ENCODE data around the gene PPM1M.
A peak's percentile ranks its signal among the peaks of the same experiment; 100 is the strongest.
"Not testable (repeated sequence)": the region's sequence is repeated elsewhere in the genome, so short reads cannot be mapped to it uniquely, and the experiment has no call there.

PPM1M gene

DNA sequence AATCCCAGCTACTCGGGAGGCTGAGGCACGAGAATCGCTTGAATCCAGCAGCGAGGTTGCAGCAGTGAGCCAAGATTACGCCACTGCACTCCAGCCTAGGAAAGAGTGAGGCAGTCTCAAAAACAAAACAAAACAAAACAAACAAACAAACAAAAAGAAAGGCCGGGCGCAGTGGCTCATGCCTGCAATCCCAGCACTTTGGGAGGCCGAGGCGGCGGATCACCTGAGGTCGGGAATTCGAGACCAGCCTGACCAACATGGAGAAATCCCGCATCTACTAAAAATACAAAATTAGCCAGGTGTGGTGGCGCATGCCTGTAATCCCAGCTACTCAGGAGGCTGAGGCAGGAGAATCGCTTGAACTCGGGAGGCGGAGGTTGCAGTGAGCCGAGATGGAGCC, 29.2 kb downstream of the PPM1M start:
- not testable (repeated sequence) for DNase-seq (ENCODE audit: low read depth in 1 of 2, low spot score in 1 of 2)

DNA sequence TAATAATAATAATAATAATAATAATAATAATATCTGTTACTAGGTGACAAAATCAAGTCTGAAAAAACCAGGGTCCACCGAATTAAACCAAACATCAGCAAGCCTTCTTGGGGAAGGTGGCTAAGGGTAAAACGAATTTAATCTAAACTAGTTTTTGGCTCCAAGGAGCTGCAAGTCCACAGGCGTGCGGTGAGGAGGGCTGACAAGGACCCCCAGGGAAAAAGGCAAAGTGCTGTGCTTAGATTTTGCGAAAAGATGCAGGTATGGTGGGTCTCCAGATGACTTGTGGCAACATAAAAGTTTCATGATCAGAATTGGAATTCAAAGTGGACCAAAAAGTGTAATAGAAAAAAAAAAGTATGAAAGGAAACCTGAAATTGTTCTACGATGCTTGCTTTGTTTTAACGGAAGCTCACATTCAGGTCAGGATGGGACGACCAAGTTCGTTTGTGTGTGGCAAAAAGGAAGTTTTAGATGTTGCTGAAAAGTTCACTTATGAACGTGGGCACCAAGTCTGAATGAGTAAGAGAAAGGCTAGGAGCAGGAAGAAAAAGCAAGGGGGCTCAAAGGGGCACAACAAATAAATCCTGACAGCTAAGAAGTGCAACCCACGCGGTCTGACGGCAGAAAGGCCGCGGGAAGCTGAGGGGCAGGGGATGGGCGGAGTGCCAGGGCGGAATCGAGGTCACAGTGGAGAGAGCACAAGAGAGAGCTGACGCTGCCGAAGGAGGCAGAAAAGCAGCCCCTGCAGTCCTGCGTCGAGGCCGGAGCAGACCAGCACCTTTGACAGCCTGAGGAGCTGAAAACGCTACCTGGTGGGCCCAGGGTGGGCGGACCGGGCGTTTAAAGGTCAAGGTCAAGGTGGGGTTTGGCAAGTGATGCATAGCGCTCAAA, 31.8 kb downstream of the PPM1M start:
- peak; percentile 46 to 56 for DNase-seq (ENCODE audit: low read depth in 1 of 2, low spot score in 1 of 2)

GRCh38 chr3:52277972-52278509, 32.5 kb downstream of the PPM1M start:
- DNase-seq (ENCODE audit: low read depth in 1 of 2, low spot score in 1 of 2): peak in 1 of 2 donors; percentile 57

DNA sequence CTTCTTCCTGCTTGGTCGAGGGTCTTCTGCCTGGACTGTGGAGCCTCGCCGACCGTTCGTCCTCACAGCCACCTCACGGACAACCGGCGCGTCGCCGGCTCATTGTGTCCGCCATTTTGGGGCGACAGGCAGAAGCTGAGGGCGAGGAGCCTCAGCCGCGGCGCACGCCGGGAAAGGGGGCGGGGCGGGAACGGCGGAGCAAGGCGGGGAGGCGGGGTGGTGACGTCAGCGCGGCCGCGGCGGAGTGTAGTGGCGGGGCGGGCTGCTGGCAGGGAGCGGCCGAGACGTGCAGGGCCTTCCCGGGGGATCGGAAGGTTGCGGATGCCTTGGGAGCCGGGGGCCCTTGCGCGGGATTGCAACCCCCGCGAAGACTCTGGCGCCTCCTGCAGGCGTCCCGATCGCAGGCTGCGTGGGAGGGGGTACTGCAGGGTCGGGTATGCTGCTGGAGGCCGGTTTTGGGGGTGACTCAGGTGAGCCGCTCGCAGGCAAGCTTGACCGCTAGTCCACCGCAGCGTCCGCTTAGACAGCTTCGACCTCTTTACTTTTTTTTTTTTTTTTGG, 33.0 kb downstream of the PPM1M start, which contains the start of gene WDR82:
Gene WDR82, minus strand, starts transcription at position 140 of the 560 bp plus-strand sequence. CDS start 288 bp downstream, outside the sequence.
- DNase-seq (ENCODE audit: low read depth in 1 of 2, low spot score in 1 of 2): peak; percentile 95 to 99

DNA sequence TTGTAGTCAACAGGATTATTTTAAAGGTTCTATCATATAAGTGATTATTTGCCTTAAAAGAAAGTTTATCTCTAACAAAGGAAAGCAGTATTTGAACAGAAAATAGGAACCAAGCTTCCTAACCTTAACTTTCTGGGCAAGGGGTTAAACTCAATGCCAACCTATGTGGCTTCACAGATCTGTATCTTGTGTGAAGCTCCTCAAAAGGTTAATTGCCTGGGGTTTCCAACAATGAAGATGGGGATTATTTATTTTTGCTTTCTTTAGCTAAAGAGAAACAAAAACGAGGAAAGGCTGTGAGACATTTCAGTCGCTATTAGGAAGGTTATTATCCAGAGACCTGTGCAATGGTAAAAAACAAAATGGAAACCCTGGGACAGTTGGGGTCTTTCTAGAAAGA, 34.0 kb downstream of the PPM1M start:
- DNase-seq (ENCODE audit: low read depth in 1 of 2, low spot score in 1 of 2): no peak

GRCh38 chr3:52280050-52280461, 34.5 kb downstream of the PPM1M start:
- no peak for DNase-seq (ENCODE audit: low read depth in 1 of 2, low spot score in 1 of 2)

- peak in 1 of 2 donors; percentile 23 for DNase-seq (ENCODE audit: low read depth in 1 of 2, low spot score in 1 of 2)
These were observed 36.6 kb downstream of the PPM1M start for GRCh38 chr3:52281981-52282801.

DNA sequence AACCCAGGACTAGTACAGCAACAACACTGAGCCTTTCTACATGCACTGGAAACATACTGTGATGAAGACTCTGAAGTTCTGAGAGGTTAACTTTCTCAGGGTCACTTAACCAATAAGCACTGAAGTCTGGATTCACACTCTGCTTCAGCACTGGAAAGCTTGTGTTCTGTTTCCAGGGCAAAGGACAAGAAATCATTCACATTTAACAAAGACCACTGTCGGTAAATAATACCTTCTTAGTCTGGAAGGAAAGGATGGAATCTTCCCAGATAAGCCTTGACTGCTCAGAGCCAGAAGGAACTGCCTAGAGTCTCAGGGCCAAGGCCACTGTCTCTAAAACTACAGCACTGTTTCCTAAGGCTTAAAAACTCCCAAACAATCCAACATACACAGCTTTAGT, 37.7 kb downstream of the PPM1M start:
- no peak for DNase-seq (ENCODE audit: low read depth in 1 of 2, low spot score in 1 of 2)

- DNase-seq (ENCODE audit: low read depth in 1 of 2, low spot score in 1 of 2): not testable (repeated sequence)
These were observed 38.5 kb downstream of the PPM1M start for GRCh38 chr3:52284051-52284450.

DNA sequence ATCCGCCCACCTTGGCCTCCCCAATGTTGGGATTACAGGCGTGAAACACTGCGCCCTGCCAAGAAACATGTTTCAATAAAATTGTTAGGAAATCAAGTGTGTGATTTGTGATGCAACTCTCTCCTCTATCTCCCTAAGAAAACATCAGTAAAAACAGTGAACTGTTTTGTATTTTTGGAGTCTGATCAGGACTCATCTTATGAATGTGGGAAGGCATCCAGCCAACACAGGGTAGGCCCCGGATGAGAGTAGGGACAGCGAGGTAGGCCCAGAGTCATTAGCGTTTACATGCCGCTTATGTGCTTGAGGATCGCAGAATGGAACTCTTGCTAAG, 41.2 kb downstream of the PPM1M start:
- no peak for DNase-seq (ENCODE audit: low read depth in 1 of 2, low spot score in 1 of 2)

DNA sequence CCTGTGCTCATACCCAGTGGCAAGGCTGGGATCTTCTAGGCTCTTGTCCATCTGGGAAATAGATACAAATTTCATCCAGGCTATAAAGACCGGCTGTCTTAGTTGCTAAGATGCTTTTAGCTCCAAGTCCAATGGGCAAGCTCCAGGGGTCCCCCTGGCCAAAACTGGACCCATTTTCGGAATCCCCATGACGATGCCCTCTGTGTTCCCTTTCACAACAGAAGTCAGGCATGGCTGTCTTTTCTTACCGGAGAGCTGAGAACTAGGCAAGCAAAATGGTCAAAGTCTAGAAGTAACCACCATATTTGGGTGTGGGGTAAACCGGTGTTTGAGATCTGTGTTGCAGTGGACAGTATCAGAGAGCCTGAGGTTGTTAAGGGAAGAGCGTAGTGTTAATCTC, 43.1 kb downstream of the PPM1M start:
- DNase-seq (ENCODE audit: low read depth in 1 of 2, low spot score in 1 of 2): no peak

GRCh38 chr3:52289338-52289746, 43.8 kb downstream of the PPM1M start:
- no peak for DNase-seq (ENCODE audit: low read depth in 1 of 2, low spot score in 1 of 2)

GRCh38 chr3:52289747-52290595, 44.4 kb downstream of the PPM1M start:
- DNase-seq (ENCODE audit: low read depth in 1 of 2, low spot score in 1 of 2): no peak

DNA sequence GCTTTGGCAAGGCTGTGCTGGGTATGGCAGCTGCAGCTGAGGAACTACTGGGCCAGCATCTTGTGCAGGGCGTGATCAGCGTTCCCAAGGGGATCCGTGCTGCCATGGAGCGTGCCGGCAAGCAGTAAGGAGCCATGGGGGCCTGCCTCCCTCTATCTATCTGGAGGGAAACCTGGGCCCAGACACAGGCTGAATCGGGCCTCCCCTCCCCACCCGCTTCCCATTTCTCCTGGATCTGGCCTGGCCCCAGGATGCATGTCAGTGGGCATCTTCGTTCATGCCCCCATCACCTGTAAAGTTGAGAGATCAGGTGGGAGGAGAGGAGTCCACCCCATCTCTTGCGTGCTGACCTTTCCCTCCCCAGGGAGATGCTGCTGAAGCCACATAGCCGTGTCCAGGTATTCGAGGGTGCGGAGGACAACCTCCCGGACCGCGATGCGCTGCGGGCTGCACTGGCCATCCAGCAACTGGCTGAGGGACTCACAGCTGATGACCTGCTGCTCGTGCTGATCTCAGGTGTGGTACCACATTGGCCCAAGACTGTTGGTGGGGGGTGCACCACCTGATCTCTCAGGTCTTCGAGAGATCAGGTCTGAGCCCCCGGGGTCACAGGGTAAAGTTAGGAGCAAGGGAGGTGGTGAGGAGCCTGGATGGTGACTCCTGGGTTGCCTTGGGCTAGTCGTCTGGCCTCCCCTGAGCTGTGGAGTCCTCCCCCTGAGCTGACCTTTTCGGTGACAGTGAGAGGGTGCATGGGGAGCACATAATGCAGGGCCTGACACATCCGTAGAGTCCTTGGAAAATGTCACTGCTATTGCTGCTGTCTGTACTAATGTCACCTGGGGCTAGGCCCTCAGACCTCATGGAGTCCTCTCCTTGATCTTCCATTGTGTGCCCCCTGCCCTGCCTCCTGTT, 45.3 kb downstream of the PPM1M start:
- DNase-seq (ENCODE audit: low read depth in 1 of 2, low spot score in 1 of 2): no peak

DNA sequence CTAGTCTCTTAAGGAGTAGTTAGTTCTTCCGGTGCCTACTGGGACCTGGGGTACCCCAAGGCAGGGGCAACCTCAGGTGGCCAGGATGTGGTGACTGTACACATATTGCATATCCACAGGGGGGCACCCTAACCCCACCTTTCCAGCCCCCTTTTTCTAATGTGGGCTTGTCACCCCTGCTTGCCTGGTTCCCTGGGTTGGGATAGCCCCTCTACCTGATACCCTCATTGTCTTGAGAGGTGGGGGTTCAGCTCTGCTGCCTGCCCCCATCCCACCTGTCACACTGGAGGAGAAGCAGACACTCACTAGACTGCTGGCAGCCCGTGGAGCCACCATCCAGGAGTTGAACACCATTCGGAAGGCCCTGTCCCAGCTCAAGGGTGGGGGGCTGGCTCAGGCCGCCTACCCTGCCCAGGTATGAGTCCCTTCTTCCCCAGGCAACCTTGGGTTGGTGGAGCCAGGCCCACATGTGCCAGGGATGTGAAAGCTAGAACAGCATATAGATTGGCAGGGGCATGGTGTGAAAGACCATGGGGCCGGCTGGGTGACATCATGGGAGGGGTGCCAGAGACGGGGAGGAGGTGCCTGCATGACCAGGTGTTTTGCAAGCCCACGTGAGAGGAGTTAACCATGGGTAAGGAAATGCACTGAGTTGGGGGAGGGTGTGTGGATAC, 46.1 kb downstream of the PPM1M start:
- DNase-seq (ENCODE audit: low read depth in 1 of 2, low spot score in 1 of 2): peak in 1 of 2 donors; percentile 12

GRCh38 chr3:52292247-52293065, 46.9 kb downstream of the PPM1M start:
- no peak for DNase-seq (ENCODE audit: low read depth in 1 of 2, low spot score in 1 of 2)

DNA sequence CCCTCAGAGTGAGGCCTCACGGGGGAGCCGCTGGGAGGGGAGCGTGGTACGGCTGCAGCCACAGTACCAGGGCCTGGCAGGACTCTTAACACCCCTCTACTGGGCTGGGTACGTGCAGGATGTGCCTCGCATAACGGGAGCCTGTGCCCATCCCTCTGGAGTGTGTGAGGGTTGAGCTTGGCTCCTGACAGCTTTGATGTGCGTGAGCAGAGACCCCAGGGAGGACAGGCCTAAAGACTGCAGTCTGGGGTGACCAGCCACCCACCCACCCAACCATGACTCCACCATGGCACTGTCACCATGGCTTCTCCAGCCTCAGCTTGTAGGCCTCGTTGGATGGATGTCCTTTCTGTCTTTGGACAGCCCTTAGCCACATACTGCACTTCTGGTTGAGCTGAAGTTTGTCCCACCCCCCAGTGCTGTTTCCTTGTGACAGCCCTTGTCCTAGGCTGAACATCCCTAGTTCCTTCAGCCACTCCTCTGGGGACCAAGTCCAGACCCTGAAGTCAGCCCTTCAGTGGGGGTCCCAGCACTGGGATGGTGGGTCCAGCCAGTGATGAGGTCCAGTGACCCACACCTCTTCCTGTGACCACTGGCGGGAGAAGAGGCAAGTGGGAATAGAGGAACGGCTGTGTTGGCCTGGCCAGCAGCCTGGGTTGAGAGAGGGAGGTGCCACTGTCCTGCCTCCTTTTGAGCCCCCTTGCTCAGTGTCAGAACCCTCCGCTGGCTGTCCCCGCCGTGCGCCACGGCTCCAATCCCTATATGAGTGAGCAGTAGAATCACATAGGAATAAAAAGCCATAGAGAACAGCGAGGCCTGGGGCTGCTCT, 48.1 kb downstream of the PPM1M start:
- DNase-seq (ENCODE audit: low read depth in 1 of 2, low spot score in 1 of 2): no peak

All from stimulated activated CD4-positive, alpha-beta T cell treated with anti-CD3 and anti-CD28 coated beads, Interleukin-15, amount 100 ng/mL, for 1 hour (primary cell).